Breast epithelium (tissue), 3 donors: ENCODE results near the gene ANO8.

ENCODE experiments used
- CTCF ChIP-seq, 3 donors: fragments of 450-650 bp; IDR thresholded peaks; one replicate each; pipeline ENCODE4 v1.5.1; 2016 to 2017; ENCODE audit warnings: antibody characterized with exemption in 3 of 3, mild to moderate bottlenecking in 3 of 3, moderate library complexity in 3 of 3
- POLR2A ChIP-seq: fragments of 450-650 bp; IDR thresholded peaks from one replicate; pipeline ENCODE4 v1.6.1; 2016; ENCODE audit warnings: antibody characterized with exemption, mild to moderate bottlenecking, moderate library complexity
- POLR2AphosphoS5 ChIP-seq, 3 donors: sonication (generic); formaldehyde crosslinking; IDR thresholded peaks; one replicate each; pipeline ENCODE4 v1.6.1; 2017; ENCODE audit warnings: antibody characterized with exemption in 3 of 3

DNA sequence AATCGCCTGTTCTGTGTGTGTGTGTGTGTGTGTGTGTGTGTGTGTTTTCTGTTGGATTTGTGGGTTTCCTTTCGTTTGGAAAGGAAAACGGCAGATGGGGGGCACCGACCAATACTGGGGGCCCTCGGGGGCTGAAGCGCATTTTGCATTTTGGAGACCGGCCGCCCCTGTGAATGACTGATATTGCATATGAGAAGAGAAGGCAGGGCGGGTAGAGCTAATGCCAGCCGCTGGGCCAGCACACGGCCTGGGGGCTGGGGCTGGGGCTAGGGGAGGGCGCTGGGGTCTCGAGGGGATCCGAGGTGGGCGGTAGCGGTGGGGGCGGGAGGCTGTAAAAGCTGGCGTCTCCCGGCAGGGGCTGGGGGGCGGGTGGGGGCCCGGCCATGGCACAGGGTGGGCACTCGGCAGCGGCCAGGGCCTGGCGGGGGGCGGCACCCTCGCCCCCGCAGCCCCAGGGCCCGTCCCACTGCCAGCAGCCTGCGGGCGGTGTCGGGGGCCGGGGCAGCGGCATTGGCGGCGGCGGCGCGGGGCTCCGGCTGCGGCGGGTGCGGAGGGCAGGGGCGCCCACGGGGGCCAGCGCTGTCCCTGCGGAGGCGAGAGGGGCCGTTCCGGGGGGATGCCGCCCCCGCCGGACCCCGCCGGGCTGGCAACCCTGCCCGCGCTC is 11.2 kb downstream of the ANO8 start:
- no peak for TF ChIP-seq CTCF (IDR thresholded peaks at IDR 0.05)
- TF ChIP-seq POLR2A, result no peak
- no peak for TF ChIP-seq POLR2AphosphoS5 (IDR thresholded peaks at IDR 0.05)
